GM18858 (cell line): ENCODE data around the gene TMCC3.
A peak's percentile ranks its signal among the peaks of the same experiment; 100 is the strongest.

Experiments
- ATAC-seq: cut with Tn5 transposase; IDR thresholded peaks from one replicate; pipeline ENCODE4 v1.9.1; 2021; ENCODE audit not compliant: unreplicated experiment

TMCC3 gene

GRCh38 chr12:94674051-94674451 is 23.7 kb upstream of the TMCC3 start:
- ATAC-seq, result no peak

GRCh38 chr12:94673496-94673895 is 23.1 kb upstream of the TMCC3 start:
- no peak for ATAC-seq

DNA sequence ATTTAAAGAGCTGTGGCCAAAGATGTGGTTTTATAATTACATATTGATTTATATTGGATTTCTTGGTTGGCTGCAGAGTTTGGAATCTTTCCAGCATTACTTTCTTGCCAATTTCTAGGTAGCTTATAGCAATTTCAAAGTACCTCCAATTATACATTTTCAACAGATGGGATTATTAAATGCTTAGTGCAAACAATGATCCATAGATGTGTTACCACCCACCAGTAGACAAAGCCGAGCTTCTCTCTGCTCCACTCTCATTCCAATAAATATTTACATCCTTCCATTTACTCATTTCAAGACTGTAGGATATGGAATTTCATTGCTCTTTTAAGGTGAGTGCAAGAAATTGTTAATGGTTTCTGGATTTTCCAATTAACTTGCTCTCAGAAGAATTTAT is 21.6 kb upstream of the TMCC3 start:
- ATAC-seq, result no peak

- ATAC-seq, result no peak
Measured at GRCh38 chr12:94670898-94671297, 20.5 kb upstream of the TMCC3 start.

DNA sequence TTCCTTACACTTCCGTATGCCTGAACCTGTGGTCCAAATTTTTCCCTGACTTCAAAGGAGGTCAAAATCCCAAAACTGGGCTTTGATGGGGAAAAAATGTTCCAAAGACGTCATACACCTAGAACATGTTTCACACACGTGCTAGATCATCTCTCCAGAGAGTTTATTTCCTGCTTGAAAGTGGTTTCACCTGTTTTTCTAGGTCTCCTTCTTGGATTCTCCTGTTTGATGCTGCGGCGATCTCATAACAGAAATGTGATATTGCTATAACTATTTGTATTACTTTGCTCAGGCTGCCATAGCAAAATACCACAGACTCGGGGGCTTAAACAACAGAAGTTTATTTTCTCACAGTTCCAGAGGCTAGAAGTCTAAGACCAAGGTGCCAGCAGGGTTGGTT is 19.7 kb upstream of the TMCC3 start:
- no peak for ATAC-seq

- ATAC-seq, result no peak
Measured at GRCh38 chr12:94667031-94667540, 16.7 kb upstream of the TMCC3 start.

GRCh38 chr12:94666158-94666557 is 15.8 kb upstream of the TMCC3 start:
- no peak for ATAC-seq

- ATAC-seq, result no peak
Measured at GRCh38 chr12:94663702-94664101, 13.3 kb upstream of the TMCC3 start.

GRCh38 chr12:94663071-94663470 is 12.7 kb upstream of the TMCC3 start:
- no peak for ATAC-seq

DNA sequence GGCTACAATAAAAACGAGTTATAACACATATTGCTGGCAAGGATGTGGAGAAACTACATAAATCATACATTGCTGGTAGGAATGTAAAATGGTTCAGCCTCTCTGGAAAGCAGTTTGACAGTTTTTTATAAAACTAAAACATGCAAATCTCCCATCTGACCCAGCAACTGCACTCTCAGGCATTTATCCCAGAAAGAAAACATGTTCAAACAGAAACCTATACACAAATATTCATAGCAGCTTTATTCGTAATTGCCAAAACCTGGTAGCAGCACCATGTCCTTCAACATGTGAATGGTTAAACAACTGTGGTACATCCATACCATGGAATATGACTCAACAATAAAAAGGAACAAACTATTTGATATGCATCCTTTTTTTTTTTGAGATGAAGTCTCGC is 10.1 kb upstream of the TMCC3 start:
- ATAC-seq, result no peak

DNA sequence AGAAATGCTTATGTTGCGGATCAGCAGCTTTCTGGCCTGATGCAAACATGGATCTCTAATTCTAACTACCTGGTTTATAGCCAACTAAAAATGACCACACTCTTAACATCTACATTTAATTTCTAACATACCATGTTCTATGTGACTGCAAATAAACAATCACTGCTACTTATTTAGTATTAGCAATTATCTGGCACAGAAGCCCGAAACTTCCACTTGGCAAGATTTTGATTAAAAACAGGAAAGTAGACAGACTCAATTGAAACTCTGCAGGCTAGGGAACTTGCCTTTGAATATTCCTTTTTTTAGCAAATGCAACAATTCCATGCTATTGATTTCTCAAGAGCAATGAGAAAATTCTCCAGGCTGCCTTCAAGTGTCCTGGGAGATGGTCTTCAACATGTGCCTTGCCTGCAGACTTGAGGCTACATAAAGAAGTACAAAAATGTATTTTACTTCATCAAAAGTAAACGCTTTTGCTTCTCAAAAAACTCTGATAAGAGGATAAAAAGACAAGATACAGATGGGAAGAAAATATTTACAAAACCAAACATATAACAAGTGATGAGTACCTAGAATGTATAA is 9.1 kb upstream of the TMCC3 start:
- no peak for ATAC-seq

- ATAC-seq, result no peak
Measured at GRCh38 chr12:94658931-94659330, 8.6 kb upstream of the TMCC3 start.

DNA sequence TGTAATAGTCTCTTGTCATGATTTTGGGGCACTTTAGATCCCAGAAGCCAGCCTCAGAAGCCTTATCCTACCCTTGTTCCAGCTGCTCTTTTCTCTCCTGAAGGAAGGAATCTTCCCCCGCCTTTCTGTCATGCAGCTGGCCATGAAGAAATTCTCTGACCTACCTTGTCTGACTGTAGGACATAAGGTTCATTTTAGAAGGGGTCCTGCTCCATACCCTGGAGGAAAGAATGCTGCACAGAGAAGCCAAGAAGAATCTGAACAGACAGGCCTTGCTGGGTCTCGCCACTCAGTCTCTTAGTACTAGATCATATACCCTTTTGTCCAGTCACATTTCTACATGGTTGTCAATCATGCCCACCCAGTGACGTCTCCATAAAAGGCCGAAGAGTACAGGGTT is 6.2 kb upstream of the TMCC3 start:
- ATAC-seq, result no peak

DNA sequence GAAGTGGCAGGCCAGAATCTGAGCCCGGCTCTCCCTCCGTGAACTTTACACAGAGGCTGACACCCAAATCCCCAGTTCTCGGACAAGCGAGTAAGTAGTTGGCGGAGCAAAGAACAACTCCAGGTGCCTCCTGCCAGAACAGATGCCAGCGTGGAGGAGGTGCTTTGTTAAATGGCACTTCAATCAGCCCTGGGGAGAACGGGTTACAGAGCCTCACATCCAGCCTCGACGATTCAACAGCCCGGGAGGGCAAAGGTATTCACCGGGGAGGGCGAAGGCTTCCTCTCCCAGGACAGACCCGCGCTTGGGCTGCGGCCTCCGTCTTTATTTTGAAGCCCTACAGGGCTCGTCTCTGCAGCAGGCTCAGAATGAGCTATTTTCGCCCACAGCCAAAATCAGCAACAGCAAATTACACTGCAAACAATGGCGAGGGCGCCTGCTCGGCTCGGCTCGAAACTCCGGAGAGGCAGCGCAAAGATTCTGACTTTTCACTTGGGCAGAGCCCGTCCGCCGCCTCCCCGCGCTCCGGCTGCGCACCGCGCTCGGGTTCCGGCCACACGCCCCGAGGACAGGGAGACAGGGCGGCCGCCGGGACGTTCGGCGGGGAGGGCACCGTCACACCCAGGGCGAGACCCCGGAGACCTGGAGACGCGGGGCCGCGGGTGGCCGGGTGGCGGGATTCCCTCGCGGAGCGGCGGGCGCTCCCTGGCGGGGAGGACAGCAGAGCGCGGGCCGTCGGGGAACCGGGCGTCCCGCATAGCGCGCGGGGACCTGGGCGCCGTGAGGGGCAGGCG is 811 bp downstream of the TMCC3 start:
- no peak for ATAC-seq

- ATAC-seq, result no peak
Measured at GRCh38 chr12:94648578-94648977, 1.8 kb downstream of the TMCC3 start.

DNA sequence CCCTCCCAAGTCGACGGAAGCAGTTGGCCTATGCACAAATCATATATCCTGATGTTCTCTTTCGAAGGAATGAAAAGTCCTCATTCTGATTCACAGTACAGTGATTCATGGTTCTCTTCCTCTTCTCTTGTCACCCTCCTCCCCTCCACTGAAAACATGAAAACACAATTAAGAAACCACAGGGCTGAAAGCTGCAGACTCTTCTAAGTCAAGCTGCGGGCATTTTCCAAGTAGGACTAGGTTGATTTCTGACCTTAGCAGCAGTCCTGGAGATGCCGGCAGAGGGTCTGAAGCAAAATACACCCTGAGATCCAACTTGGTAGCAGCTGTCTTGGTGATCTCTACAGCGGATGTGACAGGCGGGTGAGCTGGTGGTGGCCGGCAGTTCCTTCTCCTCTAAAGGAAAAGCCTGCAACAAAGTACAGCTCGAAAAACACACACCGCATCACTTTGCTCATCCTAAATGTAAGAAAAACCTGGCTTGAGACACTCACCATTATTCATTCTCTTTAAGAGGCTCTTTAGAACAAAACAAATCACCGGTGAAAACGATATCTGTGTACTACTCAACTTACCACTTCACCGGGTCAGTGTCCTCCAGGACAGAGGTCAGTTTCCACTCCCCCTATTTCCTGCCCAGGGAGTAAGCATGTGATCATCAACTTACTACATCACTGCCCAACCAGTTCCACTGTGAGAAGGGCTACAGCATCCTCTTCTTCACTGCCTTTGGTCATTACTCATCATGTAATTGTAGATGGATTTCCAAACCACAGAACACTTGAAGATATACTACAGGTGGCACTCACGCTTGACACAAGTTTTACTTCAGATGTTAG is 6.0 kb downstream of the TMCC3 start:
- ATAC-seq, result peak; percentile 33

DNA sequence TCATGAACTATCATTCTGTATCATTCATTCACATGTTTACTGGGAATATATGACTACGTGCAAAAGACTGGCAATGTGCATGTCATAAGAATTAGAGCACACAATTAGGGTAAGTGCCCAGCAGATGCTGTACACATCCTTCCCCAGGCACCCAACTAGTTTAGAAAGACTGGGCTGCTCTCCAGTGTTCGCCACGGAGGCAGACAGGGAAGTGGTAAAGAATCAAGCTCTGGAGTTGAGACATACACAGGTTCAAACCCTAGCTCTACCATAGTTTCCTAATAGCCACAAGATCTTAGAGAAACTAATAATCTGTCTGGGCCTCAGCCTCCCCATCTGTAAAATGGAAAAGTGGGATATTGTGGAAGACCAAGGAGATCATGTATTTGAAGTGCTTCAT is 6.8 kb downstream of the TMCC3 start:
- ATAC-seq, result no peak

DNA sequence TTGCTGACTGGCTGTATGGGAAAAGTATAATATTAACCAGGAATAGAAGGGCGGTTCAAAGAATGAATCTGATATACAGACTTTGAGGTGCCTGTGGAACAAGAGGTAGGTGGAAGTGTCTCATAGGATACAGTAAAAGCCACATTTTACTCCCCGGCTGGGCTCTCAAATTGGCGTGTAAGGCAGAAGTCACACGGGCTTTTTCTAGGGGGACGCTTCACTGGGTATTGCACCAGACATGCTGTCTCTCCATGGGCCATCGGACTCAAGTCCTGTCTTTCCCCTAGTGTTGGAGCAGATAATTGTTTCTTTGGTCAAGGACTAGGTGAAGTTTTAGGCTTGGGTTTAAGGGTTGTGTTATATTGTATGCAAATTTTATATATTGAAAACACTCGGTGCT is 9.1 kb downstream of the TMCC3 start:
- ATAC-seq, result no peak

GRCh38 chr12:94640134-94640928 is 10.0 kb downstream of the TMCC3 start:
- ATAC-seq, result peak; percentile 62

GRCh38 chr12:94638521-94638920 is 11.8 kb downstream of the TMCC3 start:
- no peak for ATAC-seq
